SK-N-DZ (cell line): ENCODE results near the gene SLC27A2.

Experiments used
- DNase-seq: peaks from one replicate; pipeline ENCODE4 v3.0.0-alpha.2; 2015; ENCODE audit warnings: low spot score
- small RNA-seq, 2 experiments: library from RNA; depleted of rRNA; stranded (forward); fragments of <200 nt; gene quantifications; one replicate each; pipeline ENCODE3, GENCODE V24; 2014

SLC27A2 gene

GRCh38 chr15:50275091-50275490, 93.1 kb downstream of the SLC27A2 start:
- no peak for DNase-seq

DNA sequence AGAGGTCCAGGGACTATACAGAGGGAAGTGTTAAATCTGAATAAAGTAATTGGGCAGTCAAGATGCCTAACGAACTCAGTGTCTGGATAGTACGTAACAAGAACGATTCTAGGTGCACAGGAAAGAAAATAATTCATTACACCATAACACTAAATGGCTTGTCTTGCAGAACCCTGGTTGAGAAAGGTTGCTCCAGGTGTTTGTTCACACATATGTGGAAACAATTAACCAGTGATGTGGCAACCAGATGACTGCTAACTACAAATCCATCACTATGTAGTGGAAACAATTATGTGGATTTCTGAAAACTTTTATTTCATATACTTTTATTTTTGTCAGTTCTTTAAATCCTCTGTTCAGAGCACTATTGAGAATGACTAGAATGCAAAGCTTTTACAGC, 93.9 kb downstream of the SLC27A2 start:
- no peak for DNase-seq

- DNase-seq: no peak
Observed at GRCh38 chr15:50277370-50277769, 95.4 kb downstream of the SLC27A2 start.

GRCh38 chr15:50278496-50278895, 96.5 kb downstream of the SLC27A2 start:
- no peak for DNase-seq

- no peak for DNase-seq
Observed at GRCh38 chr15:50280271-50280670, 98.3 kb downstream of the SLC27A2 start.

- no peak for DNase-seq
Observed at GRCh38 chr15:50281427-50281826, 99.4 kb downstream of the SLC27A2 start.

Small RNA genes within 50 kb of the gene (small RNA-seq; reads per million reads assigned to genes)
- gene RF00019: 0 reads per million in 2 experiments
